ENCODE measurements around the gene AKAP13.

AKAP13 gene

DNA sequence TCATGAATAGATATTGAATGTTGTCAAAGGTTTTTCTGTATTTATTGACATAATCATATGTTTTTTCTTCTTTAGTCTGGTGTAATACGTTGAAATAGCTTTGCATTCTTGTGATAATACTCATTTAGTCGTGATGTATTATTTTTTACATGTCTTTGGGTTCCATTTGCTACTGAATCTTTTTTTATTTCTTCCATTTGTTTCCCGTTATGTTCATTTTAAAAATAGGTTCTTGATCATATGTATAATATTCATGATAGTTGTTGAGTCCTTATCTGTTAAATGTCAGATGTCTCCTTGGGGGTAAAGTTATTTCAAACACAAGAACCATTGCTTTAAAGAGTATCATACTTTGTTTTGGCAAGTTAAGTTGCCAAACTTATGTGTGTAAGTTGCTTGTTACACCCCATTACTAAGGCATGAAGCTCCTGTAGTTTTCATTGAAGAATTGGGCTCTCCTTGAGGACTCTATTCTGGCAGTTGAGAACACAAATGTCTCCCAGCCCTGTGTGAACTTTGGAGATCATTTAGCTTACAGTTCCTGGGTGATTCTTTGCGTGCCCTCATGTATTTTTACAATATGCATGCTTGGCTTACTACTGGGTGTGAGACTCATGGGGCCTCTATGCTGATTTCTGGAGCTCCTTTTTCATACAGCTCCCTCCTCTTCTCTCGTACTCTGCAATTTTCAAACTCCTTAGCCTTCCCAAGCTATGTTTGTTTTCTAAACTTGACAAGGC, 8.3 kb downstream of the AKAP13 start:
- no peak for DNase-seq

DNA sequence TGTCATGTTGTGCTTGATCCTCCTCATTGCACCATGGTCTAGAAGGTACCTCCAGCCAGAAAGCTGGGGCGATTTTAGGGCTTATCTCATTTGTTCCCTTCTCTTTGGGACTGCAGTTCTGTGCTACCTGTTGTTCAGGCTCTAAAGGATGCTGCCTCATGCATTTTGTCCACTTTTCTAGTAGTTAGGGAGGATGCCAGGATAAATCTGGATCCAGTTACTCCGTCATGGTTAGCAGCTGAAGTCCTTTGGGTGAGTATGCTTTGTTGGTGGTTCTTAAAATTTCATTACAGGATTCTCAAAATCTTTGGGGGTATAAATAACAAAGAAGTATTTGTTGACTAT, 8.9 kb downstream of the AKAP13 start:
- no peak for DNase-seq

DNA sequence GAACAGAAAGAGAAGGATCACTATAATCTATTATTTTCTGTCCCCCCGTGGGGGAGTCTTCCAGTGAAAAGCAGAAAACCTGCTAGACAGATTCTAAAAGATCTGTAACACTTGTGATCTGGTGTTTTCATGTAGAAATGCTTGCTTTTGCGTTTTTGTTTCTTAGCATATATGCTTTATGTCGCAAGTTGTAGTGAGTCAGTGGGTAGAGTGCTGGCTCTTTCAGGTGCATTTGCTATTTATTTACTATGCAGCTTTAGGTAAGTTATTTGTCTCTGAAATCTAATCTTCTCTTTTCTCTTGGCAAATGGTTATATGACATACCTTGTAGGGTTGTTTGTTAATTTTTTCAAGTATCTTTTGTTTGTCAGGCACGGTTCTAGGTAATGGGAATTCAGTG, 9.4 kb downstream of the AKAP13 start:
- DNase-seq = no peak

DNA sequence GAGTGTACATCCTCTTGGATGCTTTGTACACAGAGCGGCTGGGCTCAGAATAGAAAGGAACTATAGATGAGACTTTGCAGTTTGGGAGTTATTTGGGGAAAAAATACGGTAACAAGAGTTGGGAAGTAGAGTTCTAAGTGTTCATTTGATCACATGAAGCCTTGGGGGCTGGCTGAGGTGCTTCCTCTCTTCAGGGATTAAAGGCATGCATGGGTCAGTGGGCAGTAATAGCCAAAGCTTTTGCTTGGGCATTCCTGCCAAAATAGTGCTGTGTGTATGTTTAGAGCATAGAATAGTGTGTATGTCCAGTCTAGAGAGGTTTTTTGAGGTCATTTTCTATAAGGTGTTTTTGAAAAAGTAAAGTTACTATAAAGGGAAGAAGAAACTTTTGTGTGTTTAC, 12.8 kb downstream of the AKAP13 start:
- DNase-seq = no peak

DNA sequence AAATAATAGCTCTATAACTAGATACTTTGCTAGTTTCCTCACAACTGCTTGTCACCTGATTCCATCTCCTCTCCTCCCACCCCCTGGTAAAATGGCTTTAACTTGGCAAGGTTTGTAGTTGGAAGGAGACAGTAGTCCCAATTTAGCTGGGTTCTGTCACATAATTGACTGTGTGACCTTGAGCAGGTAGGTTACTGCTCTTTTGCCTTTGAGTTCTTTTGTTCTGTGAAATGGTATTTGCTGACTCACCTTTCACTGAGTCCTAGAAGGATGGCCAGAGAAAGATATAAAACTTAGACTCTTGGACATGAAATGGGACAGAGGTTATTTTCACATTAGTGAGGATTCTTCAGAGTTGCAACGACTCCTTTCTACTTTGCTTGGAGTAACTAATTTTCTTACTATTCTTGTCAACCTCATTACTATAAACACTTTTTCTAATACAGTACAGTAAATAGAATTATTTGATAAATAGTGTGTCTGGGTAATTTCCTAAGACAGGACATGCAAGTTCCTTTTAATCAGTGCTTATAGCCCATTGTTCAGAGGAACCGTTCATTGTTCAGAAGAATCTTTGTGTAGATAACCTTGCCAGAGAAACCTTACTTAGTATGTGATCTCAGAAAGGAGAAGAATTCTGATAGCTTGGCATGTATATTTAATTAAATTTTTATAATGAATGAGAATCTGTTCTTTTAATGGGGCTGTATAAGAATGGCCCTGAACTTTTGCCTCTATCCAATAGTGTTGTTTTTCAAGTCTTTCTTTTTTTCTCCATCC, 14.3 kb downstream of the AKAP13 start:
- DNase-seq = no peak

DNA sequence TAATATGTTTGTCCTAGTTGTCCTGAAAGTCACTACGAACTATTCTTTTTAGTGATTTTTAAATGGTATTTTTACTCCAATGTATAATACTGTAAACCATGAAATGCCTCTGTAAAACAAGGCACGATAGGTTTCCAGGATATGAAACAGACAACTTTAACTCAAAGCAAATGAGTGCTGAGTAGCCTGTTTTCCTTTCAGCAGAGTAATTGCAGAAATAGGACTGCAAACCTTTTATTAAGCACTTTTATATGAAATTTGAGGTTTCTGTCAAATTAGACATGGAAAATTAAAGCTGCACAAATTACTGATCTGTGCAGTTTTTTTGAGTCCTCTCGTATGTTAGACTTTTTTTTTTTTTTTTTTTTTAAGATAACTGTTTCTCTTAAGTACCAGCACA, 16.2 kb downstream of the AKAP13 start:
- DNase-seq = no peak

DNA sequence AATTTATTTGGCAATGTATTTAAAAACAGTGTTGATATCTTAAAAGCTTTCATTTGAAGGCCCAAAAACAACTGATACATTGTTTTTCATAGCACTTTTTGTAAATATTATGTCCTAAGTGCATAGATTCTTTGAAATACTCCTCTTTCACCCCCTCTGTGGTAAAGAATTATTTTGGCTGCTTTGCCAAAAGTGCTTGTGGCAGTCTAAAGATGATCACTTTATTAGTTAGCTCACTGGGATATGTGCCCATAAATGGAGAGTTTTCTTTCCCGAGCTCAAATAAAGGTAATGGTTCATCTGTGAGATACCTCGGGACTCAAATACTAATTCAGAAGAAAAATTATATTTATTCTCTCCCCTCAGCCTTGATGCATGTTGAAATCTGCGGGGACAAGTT, 16.7 kb downstream of the AKAP13 start:
- no peak for DNase-seq

DNA sequence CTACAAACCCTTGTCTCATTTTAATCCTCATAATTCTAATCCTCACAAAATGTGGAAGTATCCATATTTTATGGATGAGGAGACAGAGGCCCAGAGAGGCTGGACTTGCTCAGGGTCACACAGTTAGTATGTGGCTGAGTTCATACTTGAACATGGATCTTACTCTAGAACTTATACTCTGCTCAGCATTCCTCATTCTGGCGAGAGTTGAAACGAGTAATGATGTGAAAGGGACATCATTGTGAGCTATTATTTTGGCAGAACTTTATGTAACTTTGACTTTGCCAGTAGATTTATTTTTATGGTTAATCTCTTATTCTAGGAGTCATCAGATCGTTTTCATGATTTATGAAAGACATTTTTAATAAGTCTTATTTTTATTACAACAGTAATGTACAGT, 17.5 kb downstream of the AKAP13 start:
- no peak for DNase-seq

DNA sequence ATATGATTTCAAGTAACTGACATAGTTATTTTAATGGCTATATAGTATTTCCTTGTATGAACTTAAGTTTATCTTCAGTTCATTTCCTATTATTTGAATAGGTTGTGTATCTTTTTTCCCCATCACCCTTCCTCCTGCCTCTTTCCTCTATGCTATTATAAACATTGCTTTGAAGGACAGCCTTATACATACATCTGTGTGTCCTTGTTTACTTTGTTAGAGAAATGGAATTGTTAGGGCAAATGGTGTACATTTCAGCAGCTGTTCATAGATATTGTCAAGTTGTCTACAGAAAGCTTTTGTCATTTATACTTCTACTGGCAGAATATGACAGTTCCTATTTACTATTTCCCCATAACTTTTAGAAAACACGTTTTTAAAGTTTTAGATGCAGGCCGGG, 18.4 kb downstream of the AKAP13 start:
- DNase-seq = no peak

DNA sequence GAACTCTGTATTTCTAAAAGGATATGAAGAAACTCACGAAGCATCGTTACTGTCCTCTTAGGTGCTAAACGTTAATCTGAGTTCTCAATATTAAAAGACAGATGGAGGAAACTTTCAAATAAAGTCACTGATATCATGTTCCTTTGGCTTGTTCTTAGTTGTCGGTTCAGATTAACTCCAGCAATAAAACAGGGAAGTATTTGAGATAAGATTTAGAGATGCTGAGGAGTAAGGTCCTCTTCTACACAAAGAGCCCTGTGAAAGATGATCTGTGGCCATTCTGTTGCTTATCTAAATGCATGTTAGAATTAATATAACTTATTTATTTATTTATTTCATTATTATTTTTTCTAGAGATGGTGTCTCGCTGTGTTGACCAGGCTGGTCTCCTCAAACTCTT, 19.2 kb downstream of the AKAP13 start:
- DNase-seq = no peak

DNA sequence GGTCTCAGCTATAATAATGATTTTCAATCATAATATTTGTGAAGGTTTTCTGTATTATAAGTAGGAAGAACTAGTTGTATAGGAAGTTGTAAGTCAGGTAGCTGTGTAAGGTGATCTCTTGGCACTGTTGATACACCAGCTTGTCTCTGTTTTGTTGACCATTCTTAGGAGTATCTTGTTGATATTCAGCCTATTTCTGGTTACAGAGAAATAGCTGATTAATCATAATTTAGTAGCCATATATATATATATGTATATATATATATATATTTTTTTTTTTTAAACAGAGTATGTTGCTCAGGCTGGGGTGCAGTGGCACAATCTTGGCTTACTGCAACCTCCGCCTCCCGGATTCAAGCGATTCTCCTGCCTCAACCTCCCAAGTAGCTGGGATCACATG, 20.2 kb downstream of the AKAP13 start:
- DNase-seq = no peak

DNA sequence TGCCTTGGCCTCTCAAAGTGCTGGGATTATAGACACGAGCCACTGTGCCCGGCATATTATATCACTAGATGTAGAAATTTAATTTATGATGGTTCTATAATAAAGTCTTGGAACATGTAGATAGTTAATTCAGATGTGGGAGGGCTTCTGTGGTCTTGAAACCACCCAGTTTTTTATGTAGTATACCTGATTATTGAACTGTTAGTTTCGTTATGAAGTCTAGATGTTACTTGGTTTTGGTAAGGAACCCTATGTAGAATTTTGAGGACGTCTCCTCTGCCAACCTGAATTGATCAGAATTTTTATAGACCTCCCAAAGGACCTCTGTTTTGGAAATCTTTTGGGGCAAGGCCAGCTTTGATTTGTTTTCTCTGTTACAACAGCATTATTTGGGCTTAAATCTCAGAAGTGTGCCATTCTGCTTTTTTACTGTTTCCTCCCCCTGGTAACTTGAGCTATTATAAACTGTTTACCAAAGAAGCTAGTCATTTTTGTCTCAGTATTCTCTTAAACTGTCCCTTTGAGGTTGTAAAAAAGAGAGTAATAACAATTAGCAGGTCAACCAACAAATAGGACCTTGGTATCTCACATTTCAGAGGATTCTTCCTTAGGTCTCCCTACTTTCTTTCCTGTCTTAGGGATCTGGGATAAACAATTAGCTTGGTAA, 20.8 kb downstream of the AKAP13 start:
- no peak for DNase-seq

DNA sequence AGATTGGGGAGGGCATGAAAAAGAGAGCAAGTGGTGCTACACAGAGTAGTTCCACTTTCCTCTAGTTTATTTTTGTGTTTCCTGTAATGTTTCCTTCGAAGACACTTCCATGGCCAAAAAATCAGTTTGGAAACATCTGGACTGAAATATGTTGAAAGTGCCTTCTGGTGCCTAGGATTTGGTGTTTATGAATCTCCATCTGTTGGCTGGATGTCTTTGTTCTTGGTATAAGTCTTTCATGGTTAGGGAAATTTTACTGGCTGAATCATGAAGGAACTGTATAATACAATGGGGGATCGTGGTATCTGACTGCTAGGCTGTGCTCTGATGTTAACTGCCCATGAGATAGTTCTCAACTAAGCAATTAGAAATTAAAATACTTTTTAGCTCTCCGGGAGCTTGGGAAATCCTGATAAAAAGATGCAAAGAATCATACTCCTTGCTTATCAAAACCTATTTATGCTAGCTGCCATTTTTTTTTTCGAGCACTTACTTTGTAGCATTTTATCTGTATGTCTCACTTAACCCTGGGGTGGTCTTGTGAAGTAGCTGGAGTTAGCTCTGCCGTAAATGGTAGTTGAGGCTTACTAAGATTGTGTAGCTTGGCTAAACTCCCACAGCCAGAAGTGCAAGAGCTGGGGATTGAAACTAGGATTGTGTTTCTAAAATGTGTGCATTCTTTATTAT, 21.9 kb downstream of the AKAP13 start:
- DNase-seq = no peak

DNA sequence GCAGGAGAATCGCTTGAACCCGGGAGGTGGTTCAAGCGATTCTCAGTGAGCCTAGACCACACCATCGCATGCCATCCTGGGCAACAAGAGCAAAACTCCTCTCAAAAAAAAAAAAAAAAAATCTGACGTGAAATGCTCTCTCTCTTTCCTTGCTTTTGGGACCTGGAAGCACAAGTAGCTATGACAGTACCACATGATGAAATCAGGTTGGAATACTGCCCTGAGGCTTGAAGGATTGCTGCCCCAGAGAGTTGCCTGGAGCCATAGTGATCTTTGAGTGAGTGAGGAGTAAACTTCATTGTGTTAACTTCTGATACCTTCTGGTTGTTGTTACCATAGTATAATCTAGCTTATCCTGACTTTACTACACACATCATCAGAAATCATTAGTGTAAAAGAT, 23.3 kb downstream of the AKAP13 start:
- DNase-seq = no peak

DNA sequence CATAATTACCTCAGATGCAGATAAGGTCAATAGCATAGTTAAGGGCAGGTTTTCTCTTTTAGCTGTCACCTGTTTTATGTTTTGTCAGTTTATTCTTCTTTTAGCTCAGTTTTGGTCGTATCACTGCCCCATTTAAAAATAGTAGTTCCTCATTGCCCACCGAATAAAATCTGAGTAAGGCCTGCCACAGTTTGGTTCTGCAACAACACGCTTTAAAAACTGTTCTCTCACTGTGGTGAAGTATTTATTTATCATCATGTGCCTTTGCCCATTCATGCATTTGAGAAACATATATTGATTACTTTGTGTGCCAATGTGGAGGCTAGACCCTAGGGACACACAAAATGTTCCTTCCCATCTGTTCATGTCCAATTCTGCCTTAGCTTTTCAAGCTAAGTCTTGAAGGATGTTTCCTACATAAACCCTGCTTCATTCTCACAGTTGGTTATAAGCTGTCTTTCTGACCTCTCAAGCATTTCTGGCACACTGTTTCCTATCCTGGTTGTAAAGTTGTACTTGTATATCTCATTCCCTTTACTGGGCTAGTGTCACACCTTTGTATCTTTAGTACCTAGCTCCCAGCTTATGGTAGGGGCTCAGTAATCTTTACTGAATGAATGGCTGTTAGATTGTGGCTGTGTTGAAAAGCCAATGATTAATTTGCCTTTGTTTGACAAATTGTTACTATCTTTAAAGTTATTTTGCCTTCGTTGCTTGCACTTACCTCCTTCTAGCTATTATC, 23.9 kb downstream of the AKAP13 start:
- DNase-seq = no peak

DNA sequence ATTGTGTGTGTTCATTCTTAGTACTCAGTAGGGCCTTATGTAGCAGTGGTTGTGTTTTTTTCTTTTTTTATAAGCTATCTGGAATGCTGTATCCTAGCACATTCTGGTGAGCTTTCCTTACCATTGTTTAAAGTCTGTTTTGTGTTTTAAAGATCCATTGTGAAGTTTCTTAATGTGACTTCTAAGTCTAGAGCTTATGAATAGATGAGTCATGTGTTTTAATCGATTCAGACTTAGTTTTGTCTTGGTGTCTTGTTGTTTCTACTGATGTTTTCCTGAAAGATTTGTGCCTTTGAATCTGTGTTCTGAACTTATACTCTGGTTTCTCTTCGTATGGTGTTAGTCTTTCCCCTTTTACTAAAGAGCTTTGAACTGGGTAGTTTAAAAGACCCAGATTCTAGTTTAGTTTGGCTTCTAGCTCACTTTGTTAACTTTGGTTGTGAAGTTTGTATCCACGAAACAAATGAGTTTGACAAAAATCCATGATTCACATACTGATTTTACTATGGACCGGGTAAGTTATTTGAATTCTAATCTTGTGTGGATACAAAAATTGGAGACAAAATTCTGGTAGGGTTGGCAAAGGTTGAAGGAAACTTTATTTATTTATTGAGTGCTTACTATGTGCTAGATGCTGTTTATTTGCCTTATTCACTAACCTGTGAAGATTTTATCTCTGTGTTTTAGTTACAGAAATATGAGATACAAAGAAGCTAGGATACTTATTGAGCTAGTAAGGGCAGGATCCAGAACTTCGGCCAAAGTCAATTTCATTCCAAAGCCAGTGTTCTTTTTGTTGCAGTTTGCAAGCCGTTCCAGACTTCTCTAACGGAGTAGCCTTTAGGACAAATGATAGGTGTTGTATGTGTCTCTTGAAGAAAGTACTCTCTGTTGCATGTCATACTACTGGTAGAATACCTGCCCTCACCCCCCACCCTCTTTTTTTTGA, 24.8 kb downstream of the AKAP13 start:
- DNase-seq = no peak

DNA sequence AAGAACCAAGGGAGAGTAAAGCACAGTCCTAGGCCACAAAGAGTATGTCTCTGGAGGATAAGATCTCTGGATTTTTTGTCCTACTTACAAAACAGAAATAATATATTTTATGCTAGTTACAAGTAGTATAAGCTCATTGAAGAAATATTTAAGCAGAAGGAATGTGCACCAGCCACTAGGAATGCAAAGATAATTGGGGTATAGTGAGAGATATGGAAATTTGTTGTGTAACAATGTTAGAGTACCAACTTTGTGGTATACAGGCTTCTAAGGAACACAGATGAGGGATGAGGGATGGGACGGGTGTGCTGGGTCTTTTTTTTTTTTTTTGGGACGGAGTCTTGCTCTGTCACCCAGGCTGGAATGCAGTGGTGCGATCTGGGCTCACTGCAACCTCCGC, 26.5 kb downstream of the AKAP13 start:
- DNase-seq = no peak

DNA sequence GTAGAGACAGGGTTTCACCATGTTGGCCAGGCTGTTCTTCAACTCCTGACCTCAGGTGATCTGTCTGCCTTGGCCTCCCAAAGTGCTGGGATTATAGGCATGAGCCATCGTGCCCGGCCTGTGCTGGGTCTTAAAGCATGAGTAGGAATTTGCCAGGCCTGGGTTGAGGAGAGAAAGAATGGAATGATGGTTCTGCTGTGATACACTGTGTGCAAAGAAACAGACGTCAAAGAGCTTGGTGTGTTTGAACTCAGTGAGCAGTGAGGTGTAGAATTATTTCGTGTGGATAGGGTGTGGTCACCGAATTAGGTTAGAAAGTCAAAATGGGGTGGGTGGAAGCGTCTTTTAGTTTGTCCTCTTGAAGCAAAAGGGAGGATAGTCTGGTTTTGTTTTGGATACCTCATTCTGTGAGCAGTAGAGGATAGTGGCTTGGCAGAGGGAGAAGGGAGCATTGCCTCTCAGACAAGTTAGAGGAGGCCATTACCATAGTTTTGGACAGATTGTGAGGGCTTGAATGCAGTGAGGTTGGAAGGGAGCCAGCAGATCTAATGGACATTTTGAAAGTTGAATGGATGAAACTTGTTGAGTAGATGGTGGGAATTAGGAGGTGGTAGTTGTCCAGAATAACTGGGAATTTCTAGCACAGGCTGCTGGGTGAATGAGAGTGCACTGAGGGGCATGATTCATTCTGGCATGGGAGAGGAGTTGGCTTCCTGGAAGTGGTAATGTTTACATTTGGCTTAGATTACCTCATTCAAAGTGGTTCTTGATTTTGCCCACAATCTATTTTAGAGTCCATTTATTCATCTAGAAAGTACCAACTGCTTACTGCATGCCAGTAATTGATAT, 27.2 kb downstream of the AKAP13 start:
- no peak for DNase-seq

DNA sequence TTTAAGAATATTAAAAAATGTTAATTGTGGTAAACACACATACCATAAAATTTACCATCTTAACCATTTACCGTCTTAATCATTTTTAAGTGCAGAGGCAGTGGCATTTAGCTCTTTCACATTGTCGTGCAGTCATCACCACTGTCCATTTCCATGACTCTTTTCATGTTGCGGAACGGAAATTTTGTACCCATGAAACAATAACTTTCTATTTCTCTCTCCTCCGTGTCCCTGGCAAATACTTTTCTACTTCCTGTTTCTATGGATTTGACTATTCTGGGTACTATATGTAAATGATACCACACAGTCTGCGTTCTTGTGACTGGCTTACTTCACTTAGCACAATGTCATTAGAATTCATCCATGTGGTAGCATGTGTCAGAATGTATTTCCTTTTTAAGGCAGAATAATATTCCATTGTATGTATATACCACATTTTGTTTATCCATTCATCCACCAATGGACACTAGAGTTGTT, 27.9 kb downstream of the AKAP13 start:
- peak; percentile 11 for DNase-seq

DNA sequence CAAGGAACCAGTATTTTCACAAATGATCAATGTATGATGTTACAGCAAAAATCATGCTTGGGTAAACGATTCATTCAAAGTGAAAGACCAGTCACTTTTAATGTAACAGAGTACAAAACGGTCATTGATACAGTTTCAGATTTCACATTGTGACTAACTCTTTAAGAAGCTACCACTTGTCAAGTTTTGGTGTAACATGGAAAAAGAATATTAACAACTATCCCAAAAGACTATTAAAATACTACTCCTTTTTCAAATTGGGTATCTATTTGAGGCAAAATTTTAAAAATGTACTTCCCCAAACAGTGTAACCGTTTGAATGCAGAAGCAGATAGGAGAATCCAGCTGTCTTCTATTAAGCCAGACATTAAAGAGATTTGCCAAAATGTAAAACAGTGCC, 31.7 kb downstream of the AKAP13 start:
- peak; percentile 14 for DNase-seq
